Mesodermal cell (in vitro differentiated cells): ENCODE measurements around the gene GTPBP1.

Experiments used
- H3K27ac ChIP-seq: 2 replicates; pipeline ENCODE4 v1.7.0; 2013; ENCODE audit warnings: mild to moderate bottlenecking, low read depth, low read length, moderate library complexity; ENCODE audit not compliant: severe bottlenecking
- H3K36me3 ChIP-seq: 2 replicates; pipeline ENCODE4 v1.7.1; 2013; ENCODE audit warnings: mild to moderate bottlenecking, low read length, moderate library complexity; ENCODE audit not compliant: control insufficient read depth, insufficient read depth
- H3K4me1 ChIP-seq: one replicate; pipeline ENCODE4 v1.7.1; 2013; ENCODE audit warnings: mild to moderate bottlenecking, low read length; ENCODE audit not compliant: insufficient read depth, control insufficient read depth, poor library complexity, severe bottlenecking
- H3K4me3 ChIP-seq: 2 replicates; pipeline ENCODE4 v1.7.0; 2013; ENCODE audit warnings: low read length, control low read depth, mild to moderate bottlenecking; ENCODE audit not compliant: insufficient read depth, poor library complexity, severe bottlenecking; ENCODE audit errors: extremely low read depth
- H3K9me3 ChIP-seq: 2 replicates; pipeline ENCODE4 v1.7.1; 2013; ENCODE audit warnings: mild to moderate bottlenecking, low read length, moderate library complexity; ENCODE audit not compliant: control insufficient read depth
- WGBS, 2 experiments: methylation state at CpG; one replicate each; pipeline ENCODE4 v1.1.5; 2013; ENCODE audit warnings: missing lambda C conversion rate in 2 of 2; ENCODE audit not compliant: insufficient coverage in 2 of 2; 5-methylcytosine and 5-hydroxymethylcytosine counted together

The GTPBP1 gene

DNA sequence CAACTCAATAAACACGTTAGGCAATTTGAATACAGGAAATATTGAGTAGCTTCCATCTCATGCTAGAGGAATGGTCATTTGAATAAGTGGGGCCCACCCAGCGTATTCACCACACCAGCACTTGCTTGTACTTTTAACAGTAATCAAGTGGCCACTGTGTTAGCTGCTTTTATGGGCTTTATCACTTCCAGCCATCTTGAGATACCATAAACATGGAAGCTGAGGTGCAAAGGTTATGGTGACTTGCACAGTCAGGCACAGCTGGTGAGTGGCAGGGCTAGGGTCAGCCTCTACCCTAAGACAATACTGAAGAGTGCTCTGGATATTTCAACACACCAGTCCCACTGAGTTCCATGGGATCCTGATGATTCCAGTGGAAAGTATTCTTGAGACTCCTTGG, 11.7 kb upstream of the GTPBP1 start:
- no CpG with 5 or more reads among the region's 2 CpGs for whole genome bisulfite sequencing, 2 experiments
- Histone ChIP-seq H3K4me1 (peaks cover 19% of the 10 kb centered on the region), H3K36me3 (peaks cover 67% of the 10 kb centered on the region), H3K9me3 (no peaks in the 10 kb centered on the region), H3K4me3 (no peak overlapping the region), H3K27ac (no peak overlapping the region)

DNA sequence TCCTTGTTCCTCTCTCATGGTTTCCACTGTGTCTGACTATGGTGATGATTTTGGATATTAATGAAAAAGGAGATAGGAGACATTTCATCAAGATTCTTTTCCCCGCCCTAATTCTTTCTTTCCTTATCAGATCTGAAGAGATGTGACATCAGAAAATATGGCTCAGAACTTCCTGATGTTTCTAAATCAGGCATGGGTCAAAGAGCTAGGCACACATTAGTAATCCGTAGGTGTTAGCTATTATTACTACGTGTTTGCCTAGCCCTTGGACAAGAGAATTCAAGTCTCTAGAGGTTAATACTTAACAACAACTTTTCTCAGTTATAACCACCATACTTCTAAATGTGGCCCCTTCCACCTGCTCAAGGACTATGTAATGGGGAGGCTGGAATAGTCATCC, 10.8 kb upstream of the GTPBP1 start:
- Histone ChIP-seq H3K4me1 (peaks cover 23% of the 10 kb centered on the region), H3K9me3 (no peaks in the 10 kb centered on the region), H3K4me3 (no peak overlapping the region), H3K36me3 (peaks cover 66% of the 10 kb centered on the region), H3K27ac (no peak overlapping the region)
- 83% methylated on average over 2 of the region's 3 CpGs; no CpG with 5 or more reads in 1 of the 2 experiments for WGBS, 2 experiments

- H3K9me3 ChIP-seq, result no peaks in the 10 kb centered on the region
- H3K27ac ChIP-seq, result peak overlapping the region; percentile 80
- no peak overlapping the region for H3K4me3 ChIP-seq
- peaks cover 23% of the 10 kb centered on the region for H3K4me1 ChIP-seq
- peaks cover 50% of the 10 kb centered on the region for H3K36me3 ChIP-seq
- 68 to 71% methylated on average over 3 of the region's 3 CpGs for WGBS, 2 experiments
Observed at GRCh38 chr22:38696606-38697424, 8.9 kb upstream of the GTPBP1 start.

DNA sequence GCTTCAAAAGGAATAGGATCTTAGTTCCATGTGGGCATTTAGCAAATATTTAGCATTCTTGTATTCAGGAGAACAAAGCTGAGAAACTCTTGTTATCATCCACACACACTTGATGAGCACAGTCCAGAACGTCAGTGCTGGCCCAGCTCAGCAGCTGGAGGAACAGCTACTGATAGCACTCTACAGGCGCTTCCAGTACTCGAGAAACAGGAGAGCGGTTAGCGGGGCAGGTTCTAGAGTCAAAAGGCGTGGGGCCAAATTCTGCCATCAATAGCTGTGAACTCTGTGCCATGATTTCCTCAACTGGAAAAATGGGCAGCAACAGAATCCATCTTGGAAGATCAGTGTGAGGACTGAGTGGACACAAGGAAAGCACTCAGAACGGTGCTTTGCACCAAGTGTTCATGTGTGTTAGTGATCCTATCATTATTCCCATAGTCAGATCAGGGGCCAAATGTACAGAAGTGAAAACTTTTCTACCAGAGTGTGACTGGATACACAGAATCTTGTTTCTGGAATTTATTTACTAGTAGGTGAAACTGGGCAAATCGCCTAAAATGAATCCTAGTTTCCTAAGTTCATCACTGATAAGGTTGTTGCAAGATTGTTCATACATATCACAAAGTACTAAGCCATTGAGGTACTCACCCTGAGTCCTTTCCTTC, 8.2 kb upstream of the GTPBP1 start:
- peak overlapping the region; percentile 80 for H3K27ac ChIP-seq

DNA sequence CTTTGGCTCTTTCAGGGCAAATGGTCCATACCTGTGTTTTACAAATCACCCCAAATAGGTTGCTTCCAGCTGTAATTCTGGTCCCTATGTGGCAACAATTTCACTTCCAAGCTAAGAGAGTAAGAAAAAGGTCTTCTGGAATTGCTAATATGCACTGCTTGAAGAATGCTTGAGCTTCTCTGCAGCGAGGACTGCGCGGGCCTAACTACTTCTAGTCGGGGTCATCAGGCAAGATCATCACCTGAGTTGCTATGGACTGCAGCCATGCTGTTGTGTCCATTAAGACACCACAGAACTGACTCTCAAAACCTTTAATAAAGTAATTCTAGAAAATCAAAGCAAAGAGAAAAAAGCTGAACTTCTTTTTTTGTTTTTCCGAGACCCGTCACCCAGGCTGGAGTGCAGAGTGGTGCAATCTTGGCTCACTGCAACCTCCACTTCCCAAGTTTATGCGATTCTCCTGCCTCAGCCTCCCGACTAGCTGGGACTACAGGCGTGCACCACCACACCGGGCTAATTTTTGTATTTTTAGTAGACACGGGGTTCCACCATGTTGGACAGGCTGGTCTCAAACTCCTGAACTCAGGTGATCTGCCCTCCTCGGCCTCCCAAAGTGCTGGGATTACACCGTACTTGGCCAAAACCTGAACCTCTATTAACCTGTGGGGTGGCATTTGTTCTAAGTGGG, 7.2 kb upstream of the GTPBP1 start:
- no peaks in the 10 kb centered on the region for H3K9me3 ChIP-seq
- H3K4me3 ChIP-seq, result peak overlapping the region; percentile 84
- peaks cover 23% of the 10 kb centered on the region for H3K4me1 ChIP-seq
- WGBS, 2 experiments, result 94 to 98% methylated on average over 8 to 11 of the region's 13 CpGs
- no peak overlapping the region for H3K27ac ChIP-seq
- H3K36me3 ChIP-seq, result peaks cover 41% of the 10 kb centered on the region

More for the DNA sequence above, 8.2 kb upstream of the GTPBP1 start:
- H3K4me1 ChIP-seq, result peaks cover 23% of the 10 kb centered on the region
- peak overlapping the region; percentile 6 for H3K4me3 ChIP-seq
- H3K36me3 ChIP-seq, result peaks cover 45% of the 10 kb centered on the region
- WGBS, 2 experiments, result 82 to 93% methylated on average over 6 to 7 of the region's 8 CpGs
- H3K9me3 ChIP-seq, result no peaks in the 10 kb centered on the region

- peak overlapping the region; percentile 84 for H3K4me3 ChIP-seq
- H3K4me1 ChIP-seq, result peaks cover 23% of the 10 kb centered on the region
- no peak overlapping the region for H3K27ac ChIP-seq
- H3K36me3 ChIP-seq, result peaks cover 41% of the 10 kb centered on the region
- WGBS, 2 experiments, result 93 to 100% methylated on average over 2 to 4 of the region's 5 CpGs
- H3K9me3 ChIP-seq, result no peaks in the 10 kb centered on the region
Observed at GRCh38 chr22:38699143-38699542, 6.6 kb upstream of the GTPBP1 start.

- Histone ChIP-seq H3K4me1 (peaks cover 26% of the 10 kb centered on the region), H3K9me3 (no peaks in the 10 kb centered on the region), H3K4me3 (peak overlapping the region; percentile 84), H3K27ac (peak overlapping the region; percentile 86), H3K36me3 (peaks cover 35% of the 10 kb centered on the region)
- 33 to 39% methylated on average over 2 to 3 of the region's 6 CpGs for WGBS, 2 experiments
Observed at GRCh38 chr22:38699784-38700183, 6.0 kb upstream of the GTPBP1 start.

- Histone ChIP-seq H3K4me1 (peaks cover 27% of the 10 kb centered on the region), H3K4me3 (peak overlapping the region; percentile 84), H3K36me3 (peaks cover 30% of the 10 kb centered on the region), H3K27ac (peak overlapping the region; percentile 86), H3K9me3 (no peaks in the 10 kb centered on the region)
- WGBS, 2 experiments, result 0 to 1% methylated on average over 46 to 47 of the region's 57 CpGs
Observed at GRCh38 chr22:38700270-38700788, 5.4 kb upstream of the GTPBP1 start.

GRCh38 chr22:38700789-38701628, 4.7 kb upstream of the GTPBP1 start, which contains the start of gene JOSD1:
Gene JOSD1, minus strand, starts transcription at chr22:38700943. Its CDS starts 956 bp downstream, at chr22:38699987.
- Histone ChIP-seq H3K27ac (peak within 1 kb of the TSS; percentile 86), H3K36me3 (peaks cover 23% of the 10 kb centered on the region), H3K4me3 (peak within 1 kb of the TSS; percentile 84), H3K9me3 (no peaks in the 10 kb centered on the region), H3K4me1 (peaks cover 27% of the 10 kb centered on the region)
- 0% methylated on average over 62 to 75 of the region's 94 CpGs for WGBS, 2 experiments
